SKM-1 (cell line): ENCODE results near the gene MESD.

Experiments used
- DNase-seq: peaks from one replicate; lab custom pipeline; 2025; ENCODE audit not compliant: unreplicated experiment; lab: John Stamatoyannopoulos, UW

Gene MESD

DNA sequence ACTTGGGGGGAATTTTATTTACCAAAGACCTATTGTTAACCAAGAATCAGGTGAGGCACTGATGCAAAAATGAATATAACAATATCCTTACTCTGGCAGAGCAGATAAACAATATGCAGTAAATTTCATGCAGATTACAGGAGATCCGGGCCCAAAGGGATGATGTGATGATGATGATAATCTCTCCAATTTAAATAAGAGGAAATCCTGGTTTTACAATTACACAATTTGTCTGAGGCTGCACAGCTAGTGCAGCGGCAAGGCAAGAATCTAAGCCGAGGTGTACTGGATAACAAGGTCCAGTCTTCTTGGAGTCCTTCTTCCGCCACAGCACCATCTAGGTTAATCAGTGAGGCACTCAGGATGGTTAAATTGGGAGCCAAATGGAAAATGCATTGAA lies 2.4 kb upstream of the MESD start:
- DNase-seq, result no peak

DNA sequence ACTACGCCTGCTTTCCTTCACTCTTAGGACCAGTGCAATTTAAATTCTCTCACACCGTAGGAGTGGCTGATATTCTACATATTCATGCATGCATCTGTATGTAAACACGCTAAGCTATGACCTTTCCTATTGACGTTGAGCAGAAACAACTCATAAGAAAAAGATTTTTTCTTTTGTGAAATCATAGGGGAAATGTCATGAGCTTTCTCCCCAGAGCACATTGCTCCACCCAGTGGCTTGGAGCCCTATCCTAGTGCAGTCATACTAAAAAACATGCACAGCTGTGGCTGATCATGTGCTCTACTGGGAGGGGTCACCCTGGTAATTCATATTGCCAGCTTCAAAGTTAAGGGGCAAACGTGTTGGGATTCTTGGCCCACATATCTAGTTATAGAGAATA lies 1.8 kb upstream of the MESD start:
- DNase-seq, result no peak

DNA sequence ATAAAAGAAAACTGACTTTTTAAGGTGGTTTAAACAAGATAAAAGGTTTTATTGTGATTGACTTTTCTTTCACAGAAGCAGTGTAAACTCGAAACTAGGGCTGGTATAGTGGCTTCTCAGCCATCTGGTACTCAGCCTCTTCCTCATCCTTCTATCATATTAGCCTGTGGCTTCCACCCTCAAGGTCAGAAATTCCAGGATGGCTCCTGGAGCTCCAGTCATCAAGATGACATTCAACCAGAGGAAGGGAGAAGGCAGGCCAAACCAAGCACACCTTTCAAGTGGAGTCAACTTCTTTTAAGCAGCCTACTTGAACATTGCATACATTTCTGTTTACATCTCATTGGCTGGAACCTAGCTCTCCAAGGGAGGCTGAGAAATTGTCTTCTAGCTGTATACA lies 1.3 kb upstream of the MESD start:
- no peak for DNase-seq

DNA sequence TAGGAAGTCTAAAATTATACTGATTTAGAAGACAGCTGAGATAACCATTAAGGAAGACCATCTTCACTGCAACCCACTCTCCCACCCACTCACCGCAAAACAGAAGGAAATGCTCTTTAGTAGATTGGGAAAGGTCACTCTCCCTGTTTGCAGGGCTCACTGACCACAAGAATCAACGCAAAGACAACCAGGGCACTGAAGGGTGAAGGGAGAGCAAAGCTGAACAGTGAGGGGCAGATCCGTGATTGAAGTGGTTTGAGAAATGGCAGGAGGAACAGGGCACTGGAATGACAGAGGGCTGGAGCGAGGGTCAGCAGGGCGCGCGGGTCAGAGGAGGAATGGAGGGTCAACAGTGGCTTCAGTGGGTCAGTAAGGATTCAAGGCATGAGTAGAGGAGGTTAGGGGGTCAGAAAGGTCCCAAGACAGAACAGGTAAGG lies 520 bp downstream of the MESD start:
- DNase-seq, result no peak

DNA sequence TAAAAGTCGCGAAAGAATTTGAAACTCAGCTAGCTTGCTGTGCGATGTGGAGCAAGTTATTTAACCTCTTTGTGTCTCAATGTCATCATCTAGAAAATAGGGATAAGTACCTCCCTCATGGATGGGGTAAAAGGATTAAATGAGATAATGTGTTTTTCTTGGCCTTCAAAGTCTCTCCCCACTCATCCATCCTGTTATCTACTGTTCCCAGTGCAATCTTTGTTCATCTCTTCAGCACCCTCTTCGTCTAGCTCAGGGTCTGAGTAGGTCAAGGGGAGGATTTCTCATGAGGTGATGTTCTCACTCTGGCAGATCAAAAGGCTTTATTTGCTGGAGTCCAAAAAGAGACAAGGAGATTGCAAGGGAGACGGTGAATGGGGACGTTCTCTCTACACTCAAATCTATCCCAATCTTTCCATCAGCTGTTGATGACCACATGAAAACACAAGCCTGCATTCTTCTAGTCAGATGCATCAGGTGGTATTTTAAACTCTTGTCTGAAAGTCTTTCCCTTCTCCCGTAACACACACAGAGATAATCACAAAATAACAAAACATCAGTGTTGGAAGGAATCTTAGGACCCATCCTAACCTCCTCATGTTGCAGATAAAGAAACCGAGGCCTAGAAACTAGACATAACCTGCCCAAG lies 1.3 kb downstream of the MESD start:
- DNase-seq, result no peak

DNA sequence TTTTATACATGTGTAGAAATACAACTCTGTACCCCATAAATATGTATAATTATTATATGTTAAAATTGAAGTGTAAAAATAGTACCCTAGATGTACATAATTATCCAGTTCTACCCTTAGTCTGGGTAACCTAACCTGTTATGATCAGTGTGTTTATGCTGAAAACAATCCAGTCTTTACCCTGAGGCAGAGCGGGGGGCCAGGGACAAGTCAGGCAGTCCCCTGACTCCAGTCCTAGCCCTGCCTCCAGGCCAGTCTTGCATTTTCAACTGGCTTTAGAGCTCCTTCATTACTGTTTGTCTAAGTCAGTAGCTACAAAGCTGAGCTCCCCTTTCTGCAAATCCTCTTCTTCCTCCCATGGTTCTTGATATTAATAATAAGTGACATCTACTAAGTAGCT lies 3.1 kb downstream of the MESD start:
- DNase-seq, result no peak

DNA sequence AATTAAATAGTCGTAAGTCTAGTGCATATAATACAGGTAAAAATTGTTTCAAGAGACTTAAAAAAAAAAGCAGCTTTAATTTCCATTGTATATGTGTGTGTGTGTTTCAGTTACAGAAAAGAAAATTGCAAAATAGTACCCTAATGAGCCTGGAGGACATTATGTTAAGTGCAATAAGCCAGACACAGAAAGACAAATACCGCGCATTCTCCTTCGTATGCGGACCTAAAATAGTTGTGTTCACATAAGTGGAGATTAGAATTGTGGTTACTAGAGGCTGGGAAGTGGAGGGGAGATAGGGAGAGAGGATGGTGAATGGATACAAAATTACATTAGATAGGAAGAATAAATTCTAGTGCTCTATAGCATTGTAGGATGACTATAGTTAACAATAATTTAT lies 3.6 kb downstream of the MESD start:
- DNase-seq, result no peak

DNA sequence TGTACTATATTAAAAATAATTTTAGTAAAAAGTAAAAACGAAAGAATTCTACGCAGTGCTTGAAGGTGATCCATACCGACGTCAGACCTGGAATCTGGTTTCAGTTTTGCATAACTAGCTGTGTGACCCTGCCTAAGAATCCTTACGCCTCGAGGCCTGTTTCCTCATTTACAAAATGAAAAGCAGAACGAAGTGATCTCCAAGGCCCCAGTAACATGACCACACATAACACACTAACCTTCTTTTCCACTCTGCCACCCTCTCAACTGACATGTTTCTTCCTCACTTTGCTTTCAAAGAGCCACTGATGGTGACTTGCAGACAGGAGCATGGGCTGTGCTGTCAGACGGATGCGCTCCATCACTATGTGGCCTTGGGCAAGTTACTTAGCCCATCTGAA lies 4.8 kb downstream of the MESD start:
- DNase-seq, result peak; percentile 88

DNA sequence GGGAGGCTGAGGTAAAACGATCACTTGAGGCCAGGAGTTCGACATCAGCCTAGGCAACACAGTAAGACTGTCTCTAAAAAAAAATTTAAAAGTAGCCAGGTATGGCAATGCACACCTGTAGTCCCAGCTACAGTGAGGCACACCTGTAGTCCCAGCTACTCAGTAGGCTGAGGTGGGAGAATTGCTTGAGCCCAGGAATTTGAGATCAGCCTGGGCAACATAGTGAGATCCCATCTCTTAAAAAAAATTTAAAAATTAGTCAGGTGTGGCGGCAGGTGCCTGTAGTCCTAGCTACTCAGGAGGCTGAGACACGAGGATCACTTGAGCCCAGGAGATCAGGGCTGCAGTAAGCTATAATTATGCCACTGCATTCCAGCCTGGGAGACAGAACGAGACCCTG lies 6.8 kb downstream of the MESD start:
- no peak for DNase-seq

DNA sequence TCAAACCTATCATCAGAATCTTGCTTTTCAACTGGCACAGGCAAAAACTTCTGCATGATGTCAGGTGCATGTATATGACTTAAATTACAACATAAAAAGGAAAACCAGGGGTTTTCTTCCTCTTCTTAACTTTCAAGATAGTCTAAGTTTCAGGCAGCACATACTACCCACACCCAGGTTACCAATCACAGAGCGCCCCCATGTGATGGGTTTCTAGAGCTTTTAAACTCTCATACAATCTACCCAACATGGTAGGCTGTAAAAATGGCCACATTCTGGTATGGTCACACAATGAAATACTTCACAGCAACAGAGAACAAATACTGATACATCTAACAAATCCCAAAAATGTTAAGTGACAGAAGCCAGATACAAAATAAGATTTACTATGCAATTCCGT lies 7.4 kb downstream of the MESD start:
- DNase-seq, result no peak

DNA sequence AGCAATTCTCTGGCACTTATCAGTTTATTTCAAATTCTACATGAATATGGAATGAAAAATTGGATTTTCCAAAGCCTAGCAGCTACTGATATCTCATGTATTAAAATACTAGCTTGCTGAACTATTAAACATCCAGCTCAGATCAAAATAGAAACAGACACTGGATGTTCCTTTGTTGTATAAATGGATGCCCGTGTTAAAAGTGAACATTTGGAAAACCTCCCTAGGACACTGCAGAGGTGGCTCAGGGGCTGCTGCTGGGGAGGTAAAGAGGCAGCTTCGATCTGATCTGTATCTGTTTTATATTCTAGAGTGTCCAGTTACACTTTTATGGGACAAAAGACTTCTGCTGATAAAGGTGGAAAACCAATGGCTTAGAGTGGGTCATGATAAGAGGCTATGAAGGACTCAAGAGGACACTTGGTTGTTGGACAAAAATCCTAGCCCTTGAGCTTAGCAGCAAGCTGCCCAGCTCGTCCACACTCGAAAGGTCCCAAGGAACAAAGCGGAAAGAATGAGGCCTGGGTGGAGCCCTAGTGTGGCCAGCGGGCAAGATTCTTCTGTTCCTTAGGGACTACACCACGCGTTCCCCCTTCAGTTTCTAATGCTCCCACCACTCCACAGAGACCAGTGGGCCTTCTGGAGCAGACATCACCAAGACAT lies 9.9 kb downstream of the MESD start:
- no peak for DNase-seq

DNA sequence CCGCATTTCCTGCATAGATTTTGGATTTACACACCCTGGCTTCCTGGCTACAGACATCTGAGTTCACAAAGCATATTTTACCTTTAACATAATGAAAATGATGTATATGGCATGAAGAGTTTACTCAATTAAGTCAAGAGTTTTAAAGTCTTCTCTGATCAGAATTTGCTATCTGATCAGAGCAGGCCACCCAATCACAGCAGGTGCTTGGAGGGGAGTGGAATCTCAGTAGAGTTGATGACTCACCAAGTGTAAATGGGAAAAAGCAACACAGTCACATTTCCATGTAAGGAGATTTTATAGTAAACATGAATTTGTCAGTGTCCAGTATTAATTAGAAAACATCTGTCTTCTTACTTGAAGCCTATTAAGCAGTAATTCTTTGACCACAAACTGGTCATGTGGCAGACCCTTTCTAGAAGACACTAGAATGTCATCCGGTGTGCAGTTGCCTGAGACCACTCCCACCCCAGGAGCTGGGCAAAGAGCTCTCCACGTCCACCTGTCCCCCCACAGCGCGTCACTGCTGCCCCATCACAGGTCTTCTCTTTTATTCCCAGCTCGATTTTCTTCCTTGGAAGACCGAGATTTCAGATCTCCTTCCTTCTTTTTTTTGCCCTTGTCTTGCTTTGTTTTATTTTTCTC lies 10.8 kb downstream of the MESD start:
- DNase-seq, result no peak

DNA sequence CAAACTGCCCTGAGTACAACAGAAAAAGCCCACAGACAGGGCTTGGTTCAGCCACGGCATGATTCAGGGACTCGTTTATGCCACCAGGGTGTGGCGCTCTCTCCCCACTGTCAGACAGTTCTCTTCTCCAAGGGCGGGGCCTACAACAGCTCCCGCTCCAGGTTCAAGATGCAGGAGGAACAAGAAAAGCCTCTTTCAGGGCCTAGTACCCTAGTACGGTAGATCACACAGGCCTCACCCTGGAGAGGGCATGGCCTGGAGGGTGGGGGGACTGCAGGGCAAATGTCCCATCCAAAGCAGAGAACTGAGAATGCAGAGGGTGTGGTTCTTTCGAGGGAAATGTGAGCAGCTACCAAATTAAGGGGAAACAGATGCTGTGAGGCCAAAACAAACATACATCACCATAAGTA lies 12.0 kb downstream of the MESD start:
- peak; percentile 54 for DNase-seq

DNA sequence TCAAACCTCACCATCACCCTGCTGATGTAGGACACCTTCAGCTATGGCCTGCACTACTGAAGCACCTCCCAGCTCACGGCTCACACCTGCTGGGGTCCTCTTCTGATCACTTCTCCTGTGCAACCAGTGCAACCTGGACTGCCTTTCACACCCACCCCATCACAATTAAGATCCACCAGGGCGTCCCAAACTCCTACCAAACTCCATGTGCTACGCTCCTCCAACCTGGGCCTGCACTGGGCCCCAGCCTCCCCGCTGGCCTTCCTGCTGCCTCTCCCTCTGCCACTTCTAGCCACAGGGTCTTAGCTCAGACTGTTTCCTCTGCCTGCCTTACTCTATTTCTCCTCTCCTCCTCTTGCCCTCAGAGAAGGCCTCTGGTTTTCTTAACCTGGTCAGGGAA lies 12.8 kb downstream of the MESD start:
- no peak for DNase-seq

DNA sequence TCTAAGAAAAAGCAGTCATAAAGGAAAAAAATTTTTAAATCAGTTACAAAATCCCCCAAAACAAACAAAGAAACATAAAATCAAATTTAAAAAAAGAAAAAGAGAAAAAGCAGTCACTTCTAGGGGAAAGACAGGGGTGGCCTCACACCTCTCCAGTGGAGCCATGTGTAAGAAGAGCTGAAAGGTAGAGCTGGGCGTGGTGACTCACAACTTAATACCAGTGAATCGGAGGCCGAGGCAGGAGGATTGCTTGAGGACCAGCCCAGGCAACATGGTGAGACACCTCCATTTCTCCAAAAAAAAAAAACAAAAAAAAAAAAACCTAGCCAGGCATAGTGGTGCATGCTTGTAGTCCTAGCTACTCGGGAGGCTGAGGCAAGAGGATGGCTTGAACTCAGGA lies 14.7 kb downstream of the MESD start:
- no peak for DNase-seq

DNA sequence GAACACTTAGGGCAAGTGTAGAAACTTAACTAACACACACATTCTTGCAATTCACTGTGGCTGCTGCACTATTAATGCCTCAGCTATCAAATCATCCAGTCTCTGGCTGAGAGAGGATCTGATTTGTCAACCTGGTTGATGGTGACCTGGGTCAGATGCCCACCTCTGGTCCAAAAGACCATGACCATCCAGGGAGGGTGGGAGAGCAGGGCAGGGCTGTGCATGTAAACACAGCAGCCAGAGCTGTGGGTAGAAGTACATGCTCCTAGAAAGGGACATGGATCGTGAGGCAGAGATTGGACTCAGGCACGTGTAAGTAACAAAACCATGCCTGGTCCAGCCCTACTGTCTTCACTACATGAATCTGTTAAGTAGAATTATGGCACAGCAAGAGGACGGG lies 17.3 kb downstream of the MESD start:
- DNase-seq, result no peak

DNA sequence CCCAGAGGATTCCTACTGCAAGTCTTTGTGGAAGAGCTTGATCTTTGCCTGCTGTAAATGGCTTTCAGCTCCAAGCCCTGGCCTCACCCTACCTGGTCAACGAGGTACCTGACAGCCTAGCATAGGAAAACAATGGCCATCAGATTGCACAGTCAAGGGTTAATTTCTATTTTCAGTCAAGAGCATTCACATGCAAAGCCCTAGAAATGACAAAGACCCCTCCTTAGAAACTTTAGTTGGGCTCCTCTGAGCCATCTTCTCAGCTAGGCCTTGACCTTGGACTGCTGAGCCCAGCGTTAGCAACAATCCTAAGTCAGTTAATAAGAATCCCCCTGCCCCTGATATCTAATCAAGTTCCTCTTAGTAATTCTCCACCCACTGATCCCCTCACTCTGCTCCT lies 18.5 kb downstream of the MESD start:
- no peak for DNase-seq

DNA sequence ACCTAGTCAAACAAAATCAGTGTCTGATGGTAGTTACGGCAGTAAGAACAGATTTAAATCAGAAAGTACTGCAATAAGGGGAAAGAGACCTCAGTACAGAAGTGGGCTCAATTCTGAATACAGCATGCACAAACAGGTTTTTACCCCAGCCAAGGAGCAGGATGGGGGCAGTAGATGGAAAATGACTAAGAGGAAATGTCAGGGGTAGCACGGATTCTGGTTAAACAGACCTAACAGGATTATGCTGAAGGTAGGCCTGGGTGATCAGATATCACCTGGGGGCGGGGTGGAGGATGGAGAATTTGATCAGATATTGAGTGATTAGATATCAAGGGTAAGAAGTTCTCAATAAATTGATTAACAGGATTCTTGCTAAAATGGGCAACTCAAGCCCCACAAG lies 19.0 kb downstream of the MESD start:
- DNase-seq, result no peak

DNA sequence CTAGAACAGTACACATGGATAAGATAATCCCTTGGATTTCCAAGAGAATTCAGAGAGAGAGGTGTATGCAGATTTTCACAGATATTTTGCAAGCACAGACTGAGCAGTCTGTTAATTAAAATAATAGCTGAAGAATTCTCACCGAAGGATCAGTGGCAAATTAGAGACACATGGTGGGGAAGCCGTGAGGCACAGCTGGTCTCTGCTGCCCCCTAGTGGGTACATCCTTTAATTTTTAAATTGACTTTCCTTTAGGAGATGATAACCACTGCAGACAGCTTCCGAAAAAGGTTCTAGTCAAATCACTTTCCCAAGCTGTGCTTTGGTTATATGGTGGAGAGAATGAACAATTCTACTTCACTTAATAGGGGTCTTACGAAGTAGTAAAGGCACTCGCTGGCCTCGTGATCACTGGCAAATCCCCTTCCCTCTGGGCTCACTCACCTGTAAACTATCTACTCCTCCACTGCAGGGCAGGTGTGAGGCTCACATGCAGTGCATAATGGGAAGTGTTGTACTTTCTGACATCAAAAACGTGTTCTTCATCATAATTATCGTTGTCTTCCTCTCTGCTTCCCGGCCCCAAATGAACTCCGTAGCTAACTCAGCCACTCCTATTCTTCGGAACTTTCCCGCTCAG lies 19.5 kb downstream of the MESD start:
- DNase-seq, result peak; percentile 56

DNA sequence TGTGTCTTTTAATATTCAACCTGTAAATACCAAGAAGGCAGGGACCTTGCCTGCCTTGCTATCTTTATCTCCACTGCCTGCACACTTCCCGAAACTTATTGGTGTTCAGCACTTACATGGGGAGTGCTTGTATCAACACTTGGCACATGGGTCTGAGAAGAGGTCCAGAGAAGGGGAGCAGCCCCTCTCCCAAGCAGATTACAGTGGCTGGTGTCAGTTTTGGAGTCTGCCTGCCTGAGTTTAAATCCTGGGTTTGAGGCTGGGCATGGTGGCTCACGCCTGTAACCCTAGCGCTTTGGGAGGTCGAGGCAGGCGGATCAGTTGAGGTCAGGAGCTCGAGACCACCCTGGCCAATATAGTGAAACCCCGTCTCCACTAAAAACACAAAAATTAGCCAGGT lies 20.3 kb downstream of the MESD start:
- no peak for DNase-seq

DNA sequence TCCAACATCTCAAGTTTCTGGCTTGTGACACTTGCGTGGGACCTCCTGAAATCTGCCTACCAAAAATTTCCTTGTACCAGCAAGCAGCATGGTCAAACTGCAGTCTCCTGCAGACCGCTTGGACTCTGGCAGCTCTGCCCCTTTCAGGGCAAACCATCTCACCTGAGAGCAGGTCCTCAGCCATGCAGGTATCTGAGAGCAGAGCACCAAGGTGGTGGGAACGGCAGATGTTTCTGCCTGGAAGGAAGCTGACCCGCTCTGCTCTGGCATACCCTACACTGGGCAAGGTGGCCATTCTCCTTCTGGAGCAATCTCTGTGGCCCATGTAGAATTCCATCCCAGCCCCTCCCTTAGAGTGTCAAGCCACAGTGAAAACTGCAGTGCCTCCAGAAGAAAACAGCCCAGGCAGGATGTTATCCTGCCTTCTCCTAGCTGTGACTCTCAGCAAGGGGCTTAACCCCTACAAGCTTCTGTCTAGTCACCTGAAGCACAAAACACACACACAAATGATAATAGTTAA lies 21.6 kb downstream of the MESD start:
- DNase-seq, result no peak

DNA sequence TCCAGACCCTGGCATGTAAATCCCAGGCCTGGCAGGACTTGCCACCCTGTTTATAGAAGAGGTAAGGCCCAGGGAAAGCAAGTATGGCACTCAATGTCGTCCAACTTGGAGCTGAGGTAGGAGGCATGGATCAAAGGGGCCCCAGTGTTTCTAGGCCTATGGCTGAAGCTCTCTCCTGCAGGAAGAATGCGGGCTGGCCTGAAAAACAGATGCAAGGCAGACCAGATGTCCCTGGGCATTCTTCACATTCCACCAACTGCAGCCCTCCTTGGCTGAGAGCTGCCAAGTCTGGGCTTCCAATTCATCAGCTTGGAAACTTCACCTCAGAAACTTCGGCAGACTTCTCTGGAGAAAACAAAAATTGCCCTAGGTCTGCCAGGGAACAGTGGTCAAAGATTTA lies 22.2 kb downstream of the MESD start:
- DNase-seq, result no peak
